GM19324 (cell line): ENCODE data around the gene SPIRE2.
"Not testable (repeated sequence)": the region's sequence is repeated elsewhere in the genome, so short reads cannot be mapped to it uniquely, and the experiment has no call there.

Experiments
- ATAC-seq: cut with Tn5 transposase; IDR thresholded peaks from one replicate; pipeline ENCODE4 v1.9.1; 2021; ENCODE audit warnings: mild to moderate bottlenecking, moderate library complexity; ENCODE audit not compliant: unreplicated experiment, low FRiP score

The SPIRE2 gene, protein sequence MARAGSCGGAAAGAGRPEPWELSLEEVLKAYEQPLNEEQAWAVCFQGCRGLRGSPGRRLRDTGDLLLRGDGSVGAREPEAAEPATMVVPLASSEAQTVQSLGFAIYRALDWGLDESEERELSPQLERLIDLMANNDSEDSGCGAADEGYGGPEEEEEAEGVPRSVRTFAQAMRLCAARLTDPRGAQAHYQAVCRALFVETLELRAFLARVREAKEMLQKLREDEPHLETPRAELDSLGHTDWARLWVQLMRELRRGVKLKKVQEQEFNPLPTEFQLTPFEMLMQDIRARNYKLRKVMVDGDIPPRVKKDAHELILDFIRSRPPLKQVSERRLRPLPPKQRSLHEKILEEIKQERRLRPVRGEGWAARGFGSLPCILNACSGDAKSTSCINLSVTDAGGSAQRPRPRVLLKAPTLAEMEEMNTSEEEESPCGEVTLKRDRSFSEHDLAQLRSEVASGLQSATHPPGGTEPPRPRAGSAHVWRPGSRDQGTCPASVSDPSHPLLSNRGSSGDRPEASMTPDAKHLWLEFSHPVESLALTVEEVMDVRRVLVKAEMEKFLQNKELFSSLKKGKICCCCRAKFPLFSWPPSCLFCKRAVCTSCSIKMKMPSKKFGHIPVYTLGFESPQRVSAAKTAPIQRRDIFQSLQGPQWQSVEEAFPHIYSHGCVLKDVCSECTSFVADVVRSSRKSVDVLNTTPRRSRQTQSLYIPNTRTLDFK

DNA sequence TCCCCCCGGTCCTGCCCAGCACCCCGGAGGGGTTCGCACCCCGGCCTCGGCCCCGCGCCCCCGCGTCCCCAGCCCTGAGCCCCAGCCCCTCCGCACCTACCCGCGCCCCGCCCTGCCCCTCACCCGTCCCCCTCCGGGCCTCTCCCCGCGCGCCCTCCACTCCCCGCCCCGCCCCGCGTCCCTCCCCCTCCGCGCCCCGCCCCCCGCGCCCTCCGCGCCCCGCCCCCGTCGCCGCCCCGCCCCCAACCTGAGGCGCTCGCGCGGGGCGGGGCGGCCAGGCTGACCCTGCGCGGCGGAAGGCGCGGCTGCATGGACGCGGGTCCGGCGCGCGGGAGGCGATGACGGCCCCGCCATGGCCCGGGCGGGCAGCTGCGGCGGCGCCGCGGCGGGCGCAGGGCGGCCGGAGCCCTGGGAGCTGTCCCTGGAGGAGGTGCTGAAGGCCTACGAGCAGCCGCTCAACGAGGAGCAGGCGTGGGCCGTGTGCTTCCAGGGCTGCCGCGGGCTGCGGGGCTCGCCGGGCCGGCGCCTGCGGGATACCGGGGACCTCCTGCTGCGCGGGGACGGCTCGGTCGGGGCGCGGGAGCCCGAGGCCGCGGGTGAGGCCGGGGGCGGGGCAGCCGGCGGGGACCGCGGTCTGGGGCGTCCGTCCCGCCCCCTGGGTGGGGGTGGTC, at the start of gene SPIRE2:
Gene SPIRE2 (plus strand): TSS at position 277 of the 671 bp plus-strand sequence. CDS start 76 bp downstream, at position 353.
- no peak for ATAC-seq

DNA sequence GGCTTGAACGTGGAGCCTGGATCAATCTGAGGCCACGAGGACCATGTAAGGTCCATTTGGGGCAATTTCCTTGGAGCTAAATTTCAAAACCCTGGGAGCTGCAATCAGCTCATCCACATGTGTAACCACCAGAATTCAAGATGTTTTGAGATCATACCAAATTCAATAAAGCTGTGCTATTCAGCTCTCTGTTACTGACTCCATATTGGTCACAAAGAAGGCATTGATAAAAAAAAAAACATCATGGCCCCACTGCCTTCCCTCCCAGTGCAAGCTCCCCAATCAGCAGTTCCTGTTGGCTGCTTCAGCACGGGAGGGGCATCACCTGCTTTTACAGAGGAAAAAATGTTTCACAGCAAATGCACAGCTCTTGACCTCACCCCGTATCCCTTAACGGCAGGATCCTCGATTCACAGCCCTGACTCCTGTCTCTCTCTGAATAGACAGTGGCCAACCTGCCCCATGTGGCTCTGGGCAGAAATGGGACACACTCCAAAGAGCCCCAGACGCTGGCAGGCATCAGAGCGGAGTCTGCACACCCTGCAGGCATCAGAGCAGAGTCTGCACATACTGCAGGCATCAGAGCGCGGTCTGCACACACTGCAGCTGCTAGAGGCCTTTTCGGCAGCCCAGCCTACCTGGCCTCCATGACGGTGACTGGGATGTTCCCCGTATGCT, 48.9 kb upstream of the SPIRE2 start:
- ATAC-seq: no peak

DNA sequence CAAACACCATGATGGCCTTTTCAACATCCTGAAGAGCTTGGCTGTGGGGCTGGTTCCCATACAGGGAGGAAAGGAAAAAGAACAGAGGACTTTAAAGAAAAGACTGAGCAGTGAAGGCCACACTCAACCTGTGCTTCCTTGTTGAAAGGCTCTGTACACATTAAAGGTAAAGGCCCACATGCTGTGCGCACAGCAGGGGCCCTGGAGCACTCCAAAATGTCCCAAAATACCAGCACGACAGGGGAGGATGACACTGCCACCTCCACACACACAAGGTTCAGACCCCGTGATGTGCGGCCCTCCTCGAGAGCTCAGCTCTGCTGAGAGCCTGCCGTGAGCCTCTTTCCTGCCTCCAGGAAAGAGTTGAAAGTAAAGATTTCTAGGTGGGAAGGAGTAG, 48.4 kb upstream of the SPIRE2 start:
- ATAC-seq: no peak

DNA sequence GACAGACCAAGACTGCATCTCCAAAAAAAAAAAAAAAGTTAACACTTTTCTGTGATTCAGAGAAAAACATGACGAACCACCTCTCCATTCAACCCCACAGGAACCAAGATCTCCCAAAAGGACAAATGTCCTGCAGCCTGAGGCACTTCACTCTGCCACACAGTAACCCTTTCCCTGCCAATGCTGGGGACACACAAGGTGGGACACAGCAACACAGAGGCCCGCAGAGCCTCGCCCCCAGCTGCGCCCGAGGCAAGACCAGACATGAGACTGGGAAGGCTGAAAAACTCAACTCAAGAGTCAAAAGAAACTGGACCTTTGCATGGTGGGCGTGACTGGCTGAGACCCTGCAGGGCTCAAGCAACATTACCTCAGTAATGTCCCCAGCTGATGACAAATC, 45.8 kb upstream of the SPIRE2 start:
- ATAC-seq: no peak

DNA sequence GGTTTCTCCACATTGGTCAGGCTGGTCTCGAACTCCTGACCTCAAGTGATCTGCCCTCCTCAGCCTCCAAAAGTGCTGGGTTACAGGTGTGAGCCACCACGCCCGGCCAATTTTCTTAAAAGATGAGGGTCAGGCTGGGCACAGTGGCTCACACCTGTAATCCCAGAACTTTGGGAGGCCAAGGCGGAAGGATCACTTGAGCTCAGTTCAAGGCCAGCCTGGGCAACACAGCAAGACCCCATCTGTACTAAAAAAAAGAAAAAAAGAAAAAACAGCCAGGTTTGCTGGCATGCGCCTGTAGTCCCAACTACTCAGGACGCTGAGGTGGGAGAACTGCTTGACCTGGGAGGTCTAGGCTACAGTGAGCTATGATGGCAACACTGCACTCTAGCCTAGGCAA, 44.3 kb upstream of the SPIRE2 start:
- ATAC-seq: not testable (repeated sequence)

DNA sequence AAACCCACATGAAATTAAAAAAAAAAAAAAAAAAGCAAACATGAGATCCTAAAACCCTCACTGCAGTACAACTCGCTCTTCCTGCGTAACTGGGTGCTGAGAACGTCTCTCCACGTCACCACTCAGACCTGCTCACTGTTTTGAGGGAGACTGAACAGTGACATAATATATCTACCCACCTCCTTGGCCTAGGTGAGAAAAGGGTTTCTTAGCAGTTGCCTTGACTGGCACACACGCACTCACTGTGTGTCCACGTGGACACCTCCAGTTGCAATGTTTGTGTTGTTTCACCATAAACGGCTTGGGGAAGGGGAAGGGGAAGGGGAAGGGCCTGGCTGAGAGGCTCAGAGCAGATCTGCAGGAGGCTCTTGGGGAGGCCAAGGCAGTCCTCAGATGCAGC, 43.9 kb upstream of the SPIRE2 start:
- no peak for ATAC-seq

DNA sequence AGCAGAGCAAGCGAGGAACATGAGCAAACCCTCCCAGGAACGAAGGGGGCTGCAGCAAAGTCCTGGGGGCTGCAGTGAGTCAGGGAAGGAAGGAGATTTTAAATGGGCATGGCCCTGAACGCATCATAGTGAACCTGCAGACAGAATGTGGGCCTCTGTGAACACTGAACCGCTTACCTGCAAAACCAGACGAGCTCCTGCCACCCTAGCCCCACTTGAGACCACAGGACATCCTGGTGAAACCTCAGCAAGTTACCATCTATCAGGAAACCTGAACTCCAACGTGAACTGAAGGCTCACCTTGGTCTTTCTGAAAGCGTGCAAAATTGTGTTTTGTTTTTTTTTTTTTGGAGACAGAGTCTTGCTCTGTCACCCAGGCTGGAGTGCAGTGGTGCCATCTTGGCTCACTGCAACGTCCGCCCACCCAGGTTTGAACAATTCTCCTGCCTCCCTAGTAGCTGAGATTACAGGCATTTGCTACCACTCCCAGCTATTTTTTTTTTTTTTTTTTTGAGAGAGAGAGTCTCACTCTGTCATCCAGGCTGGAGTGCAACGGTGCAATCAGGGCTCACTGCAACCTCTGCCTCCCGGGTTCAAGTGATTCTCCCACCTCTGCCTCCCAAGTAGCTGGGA, 42.6 kb upstream of the SPIRE2 start:
- ATAC-seq: no peak

DNA sequence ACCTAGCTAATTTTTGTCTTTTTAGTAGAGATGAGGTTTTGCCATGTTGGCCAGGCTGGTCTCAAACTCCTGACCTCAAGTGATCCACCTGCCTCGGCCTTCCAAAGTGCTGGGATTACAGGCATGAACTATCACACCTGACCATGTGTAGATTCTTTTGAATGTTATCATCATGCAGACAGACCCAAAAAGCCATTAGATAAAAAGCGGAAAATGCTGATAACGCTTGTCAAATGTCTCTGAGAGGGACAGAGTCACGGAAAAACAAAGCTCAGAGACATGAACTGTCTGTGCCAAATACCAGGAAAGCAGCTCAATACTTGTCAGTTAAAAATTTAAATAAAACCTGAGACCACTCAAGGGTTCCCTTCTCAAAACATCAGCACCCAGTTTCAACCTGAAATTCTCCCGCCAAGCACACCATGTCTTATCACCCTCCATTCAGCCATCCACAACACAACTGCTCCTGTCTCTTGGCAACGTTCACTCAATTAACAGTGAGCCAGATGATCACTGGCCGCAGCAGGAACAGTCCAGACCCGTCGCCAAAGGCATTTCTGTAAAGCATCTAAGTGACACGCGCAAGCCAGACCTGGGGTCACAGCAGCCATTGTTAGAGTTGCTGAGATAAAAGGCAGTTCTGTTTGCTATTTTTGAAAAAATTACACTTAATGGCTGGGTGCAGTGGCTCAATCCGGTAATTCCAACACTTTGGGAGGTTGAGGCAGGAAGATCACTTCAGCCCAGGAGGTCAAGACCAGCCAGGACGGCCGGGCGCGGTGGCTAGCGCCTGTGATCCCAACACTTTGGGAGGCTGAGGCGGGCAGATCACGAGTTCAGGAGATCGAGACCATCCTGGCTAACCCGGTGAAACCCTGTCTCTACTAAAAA, 41.6 kb upstream of the SPIRE2 start:
- ATAC-seq: no peak

DNA sequence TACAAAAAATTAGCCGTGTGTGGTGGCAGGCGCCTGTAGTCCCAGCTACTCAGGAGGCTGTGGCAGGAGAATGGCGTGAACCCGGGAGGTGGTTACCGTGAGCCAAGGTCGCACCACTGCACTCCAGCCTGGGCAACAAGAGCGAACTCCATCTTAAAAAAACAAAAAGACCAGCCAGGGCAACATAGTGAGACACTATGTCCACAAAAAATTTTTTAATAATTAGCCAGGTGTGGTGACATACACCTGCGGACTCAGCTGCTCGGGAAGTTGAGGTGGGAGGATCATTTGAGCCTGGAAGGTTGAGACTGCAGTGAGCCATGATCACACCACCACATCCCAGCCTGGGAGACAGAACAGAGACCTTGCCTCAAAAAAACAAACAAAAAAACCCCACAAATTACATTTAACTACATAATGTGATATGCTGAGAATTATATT, 40.9 kb upstream of the SPIRE2 start:
- no peak for ATAC-seq

DNA sequence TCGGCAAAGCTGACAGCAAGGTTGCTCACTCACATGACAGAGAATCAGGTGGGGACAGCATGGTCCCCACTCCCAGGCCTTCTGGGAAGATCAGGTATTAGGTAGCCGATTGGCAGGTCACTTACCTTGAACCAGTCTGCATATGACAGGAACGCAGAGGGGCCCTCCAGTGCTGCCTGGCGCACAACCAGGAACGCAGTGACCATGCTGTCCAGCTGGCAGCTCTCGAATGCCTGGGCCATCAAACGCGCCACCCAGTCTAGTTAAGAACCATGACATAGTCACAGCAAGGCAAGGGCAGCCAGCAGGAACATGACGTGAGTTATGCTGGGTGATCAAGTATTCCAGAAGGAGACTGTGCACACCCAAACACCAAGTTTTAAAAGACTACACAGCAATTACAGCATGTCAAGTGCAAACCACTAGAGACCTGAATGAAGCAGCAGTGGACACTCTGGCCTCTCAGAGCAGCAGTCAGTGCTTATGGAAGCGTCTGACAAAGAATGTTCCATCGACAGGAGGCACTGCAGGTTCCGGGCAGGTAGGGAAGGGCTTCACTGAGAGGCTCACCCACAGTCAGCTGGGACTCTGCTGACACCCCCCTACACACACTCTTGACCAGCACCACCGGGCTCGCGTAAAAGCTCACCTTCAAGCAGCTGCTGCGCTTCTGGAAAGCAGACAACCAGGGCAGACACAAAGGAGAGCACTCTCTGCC, 36.8 kb upstream of the SPIRE2 start:
- no peak for ATAC-seq

DNA sequence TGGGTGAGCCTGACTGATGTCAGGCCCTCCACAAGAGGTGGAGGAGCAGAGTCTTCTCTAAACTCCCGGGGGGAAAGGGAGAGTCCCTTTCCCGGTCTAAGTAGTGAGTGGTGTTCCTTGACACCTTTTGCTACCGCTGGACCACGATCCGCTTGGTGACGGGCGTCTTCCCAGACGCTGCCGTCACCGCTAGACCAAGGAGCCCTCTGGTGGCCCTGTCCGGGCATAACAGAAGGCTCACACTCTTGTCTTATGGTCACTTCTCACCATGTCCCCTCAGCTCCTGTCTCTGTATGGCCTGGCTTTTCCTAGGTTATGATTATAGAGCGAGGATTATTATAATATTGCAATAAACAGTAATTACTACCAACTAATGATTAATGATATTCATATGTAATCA, 35.2 kb upstream of the SPIRE2 start:
- ATAC-seq: not testable (repeated sequence)

DNA sequence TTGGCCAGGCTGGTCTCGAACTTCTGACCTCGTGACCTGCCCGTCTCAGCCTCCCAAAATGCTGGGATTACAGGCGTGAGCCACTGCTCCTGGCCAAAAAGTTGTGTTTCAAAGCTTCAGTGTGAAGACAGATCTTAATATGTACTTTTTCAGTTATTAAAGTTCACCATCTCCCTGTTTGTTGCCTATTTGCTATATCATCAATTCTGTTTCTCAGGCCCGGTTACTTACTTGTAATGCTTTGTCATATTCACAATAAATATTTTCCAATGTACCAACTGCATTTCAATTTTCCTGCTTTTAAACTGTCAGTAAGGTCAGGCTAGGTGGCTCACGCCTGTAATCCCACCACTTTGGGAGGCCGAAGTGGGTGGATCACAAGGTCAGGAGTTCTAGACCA, 34.3 kb upstream of the SPIRE2 start:
- no peak for ATAC-seq

DNA sequence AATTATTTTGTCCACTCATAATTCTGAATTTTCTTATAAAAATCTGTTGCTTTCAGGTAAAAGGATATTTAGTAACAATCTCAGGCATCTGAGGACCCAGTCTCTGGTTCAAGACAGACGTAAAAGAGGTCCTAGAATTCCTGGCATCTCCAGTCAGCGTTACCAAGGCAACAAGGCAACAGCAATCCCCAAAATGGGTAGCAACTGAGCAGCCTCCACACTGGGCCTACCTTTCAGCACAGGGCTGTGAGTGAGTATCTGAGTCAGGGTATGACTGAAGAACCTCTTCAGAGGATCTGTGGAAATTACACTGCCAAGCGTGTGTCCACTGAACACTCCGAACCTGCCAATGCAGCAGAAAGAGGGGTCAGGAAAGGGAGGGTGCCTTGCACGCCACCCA, 32.6 kb upstream of the SPIRE2 start:
- ATAC-seq: no peak

DNA sequence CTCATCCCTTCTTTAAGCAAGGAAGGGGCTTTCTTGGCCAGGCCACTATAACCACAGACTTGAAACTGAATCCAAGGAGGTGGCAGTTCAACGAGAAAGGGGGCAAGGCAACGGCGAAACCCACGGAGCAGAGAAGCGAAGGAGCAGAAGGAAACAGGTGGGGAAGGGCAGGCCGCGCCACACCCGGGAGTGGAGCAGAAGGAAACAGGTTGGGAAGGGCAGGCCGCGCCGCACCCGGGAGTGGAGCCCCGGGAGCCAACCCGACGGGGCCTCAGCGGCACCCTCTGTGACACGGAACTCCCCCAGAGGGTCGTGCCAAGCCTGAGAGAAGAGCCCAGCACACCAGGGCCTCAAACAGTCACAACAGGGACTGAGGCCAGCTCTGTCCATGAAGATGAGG, 32.2 kb upstream of the SPIRE2 start:
- no peak for ATAC-seq

DNA sequence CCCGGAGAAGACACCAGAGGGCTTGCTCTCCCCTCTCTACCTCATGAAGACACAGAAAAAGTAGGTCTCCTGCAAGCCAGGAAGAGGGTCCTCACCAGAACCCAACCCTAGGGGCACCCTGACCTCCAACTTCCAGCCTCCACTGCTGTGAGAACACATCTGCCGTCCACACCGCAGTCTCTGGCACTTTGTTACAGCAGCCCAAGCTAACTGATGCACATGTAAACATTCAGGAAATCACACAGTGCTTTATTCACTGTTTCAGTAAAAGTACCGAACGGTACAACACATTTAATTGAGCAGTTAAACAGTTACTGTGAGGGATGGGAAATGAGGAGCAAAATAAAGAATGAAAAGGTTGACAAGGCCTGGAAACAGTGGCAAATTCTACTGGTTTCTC, 30.1 kb upstream of the SPIRE2 start:
- no peak for ATAC-seq

DNA sequence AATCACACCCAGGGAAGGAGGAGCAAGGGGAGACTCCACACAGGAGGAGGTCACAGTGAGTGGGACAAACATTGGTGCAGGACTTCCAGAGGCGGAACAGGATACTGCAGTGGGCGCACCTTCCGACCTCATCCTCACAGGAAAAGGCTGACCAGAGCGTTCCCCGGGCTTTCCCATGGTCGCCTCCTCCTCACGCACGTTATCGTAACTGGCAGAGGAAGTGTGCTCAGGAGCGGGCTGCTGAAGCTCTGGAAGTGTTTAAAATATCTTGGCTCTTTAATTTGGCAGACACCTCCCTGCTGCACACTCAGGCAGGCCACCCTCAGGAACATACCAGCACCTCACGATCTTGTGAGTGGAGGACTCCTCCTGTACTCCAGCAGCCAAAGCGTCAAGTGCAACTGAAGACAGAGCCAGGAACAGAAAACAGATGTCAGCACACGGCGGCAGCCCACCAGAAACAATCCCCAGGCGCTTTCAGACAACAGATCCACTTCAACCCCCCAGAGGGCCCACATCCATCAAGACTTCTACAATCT, 29.4 kb upstream of the SPIRE2 start:
- ATAC-seq: no peak

DNA sequence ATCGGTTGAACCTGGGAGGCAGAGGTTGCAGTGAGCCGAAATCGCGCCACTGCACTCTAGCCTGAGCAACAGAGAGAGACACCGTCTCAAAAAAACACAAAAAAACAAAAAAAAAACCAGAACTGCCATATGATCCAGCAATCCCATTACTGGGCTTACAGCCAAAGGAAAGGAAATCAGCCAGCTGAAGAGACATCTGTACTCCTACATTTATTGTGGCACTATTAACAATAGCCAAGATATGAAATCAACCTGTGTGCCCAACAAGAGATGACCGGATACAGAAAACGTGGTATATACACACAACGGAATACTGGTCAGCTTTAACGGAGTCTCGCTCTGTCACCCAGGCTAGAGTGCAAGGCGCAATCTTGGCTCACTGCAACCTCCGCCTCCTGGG, 26.5 kb upstream of the SPIRE2 start:
- no peak for ATAC-seq

DNA sequence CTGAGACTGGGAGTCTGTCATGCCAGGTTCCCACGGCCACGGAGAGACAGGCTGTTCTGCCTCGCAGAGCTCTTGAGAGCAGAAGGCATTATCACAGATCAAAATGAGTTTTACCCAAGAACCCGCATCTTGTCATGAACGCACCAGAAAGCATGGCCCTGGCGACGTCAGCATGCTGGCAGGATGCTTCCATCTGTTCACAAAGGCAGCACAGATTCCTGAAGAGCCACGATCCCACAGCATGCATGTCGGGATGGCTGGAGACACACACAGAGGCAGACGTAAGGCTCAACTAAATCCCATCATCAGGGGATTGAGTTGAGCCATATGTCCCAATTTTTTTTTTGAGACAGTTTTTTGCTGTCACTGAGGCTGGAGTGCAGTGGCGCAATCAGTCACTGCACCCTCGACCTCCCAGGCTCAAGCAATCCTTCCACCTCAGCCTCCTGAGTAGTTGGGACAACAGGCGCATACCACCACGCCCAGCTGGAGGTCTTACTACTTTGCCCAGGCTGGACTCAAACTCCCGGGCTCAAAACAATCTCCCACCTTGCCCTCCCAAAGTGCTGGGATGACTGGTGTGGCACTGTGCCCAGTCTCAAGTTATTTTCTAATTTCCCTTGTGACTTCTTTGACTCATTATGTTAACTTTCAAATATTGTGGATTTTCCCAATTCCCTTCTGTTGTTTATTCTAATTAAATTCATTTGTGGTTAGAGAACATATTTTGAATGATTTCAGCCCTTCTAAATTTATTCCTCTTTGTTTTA, 23.0 kb upstream of the SPIRE2 start:
- no peak for ATAC-seq
